B cell (primary cell): ENCODE data around the gene OST4. TPM values are rescaled to one million over a fixed set of nuclear protein-coding genes. Genes with fewer than 3 reads are reported as not detected.

ENCODE experiments used
- ATAC-seq: fragments of 200-7000 bp; cut with Tn5 transposase; one replicate; pipeline ENCODE4 v1.10.0; 2021; ENCODE audit warnings: low read depth, mild to moderate bottlenecking, moderate number of reproducible peaks, moderate library complexity
- CTCF ChIA-PET: fragments of 350-600 bp; sonication (Branson Sonifier 250); formaldehyde crosslinking; loops from one replicate; lab custom pipeline; 2021; ENCODE audit warnings: antibody characterized with exemption, inconsistent platforms; lab: Charles Lee
- POLR2A ChIA-PET: fragments of 350-600 bp; sonication (Branson Sonifier 250); formaldehyde crosslinking; loops from one replicate; lab custom pipeline; 2021; ENCODE audit warnings: antibody characterized with exemption; lab: Charles Lee
- DNase-seq: peaks from one replicate; pipeline ENCODE4 v3.0.0; 2013
- H2AFZ ChIP-seq: 2 replicates; pipeline ENCODE4 v1.6.1; 2012; ENCODE audit warnings: mild to moderate bottlenecking, low read depth, low read length; ENCODE audit not compliant: insufficient read depth, poor library complexity, severe bottlenecking
- H3K27ac ChIP-seq, 2 donors: 1 replicate in 1 of 2; 2 replicates in 1 of 2; pipeline ENCODE4 v1.5.1; 2012 to 2013; ENCODE audit warnings: low read length in 2 of 2, mild to moderate bottlenecking in 2 of 2, moderate library complexity in 1 of 2
- H3K27me3 ChIP-seq, 4 experiments: fragments of 200-600 bp in 1 of 4; sonication (generic) in 1 of 4; replicated peaks in 1 of 4; 1 replicate in 2 of 4; 2 replicates in 2 of 4; pipeline versions ENCODE4 v1.6.1 to v1.7.0; 2013 to 2016; ENCODE audit warnings: low read length in 3 of 4, mild to moderate bottlenecking in 2 of 4, mixed read lengths in 1 of 4, moderate library complexity in 1 of 4; ENCODE audit not compliant: insufficient read depth in 4 of 4, control insufficient read depth in 3 of 4; ENCODE audit errors: control extremely low read depth in 1 of 4
- H3K36me3 ChIP-seq, 2 experiments: replicated peaks in 1 of 2; 1 replicate in 1 of 2; 2 replicates in 1 of 2; pipeline versions ENCODE4 v1.6.1 to v1.7.1; 2013; ENCODE audit warnings: low read length in 1 of 2; ENCODE audit not compliant: insufficient read depth in 2 of 2, control insufficient read depth in 1 of 2; ENCODE audit errors: control extremely low read depth in 1 of 2, extremely low read depth in 1 of 2
- H3K4me1 ChIP-seq, 2 donors: fragments of 200-600 bp in 1 of 2; sonication (generic) in 1 of 2; 1 replicate in 1 of 2; 2 replicates in 1 of 2; pipeline versions ENCODE4 v1.5.1 to v1.6.1; 2013 to 2017; ENCODE audit warnings: low read length in 2 of 2; ENCODE audit not compliant: control insufficient read depth in 2 of 2, insufficient read depth in 2 of 2
- H3K4me2 ChIP-seq: replicated peaks from 2 replicates; pipeline ENCODE3; 2012; ENCODE audit warnings: mild to moderate bottlenecking, low read depth, low read length; ENCODE audit not compliant: poor library complexity, severe bottlenecking
- H3K4me3 ChIP-seq, 5 experiments: fragments of 200-600 bp in 1 of 5; sonication (generic) in 1 of 5; 1 replicate in 3 of 5; 2 replicates in 2 of 5; pipeline versions ENCODE4 v1.5.1 to v1.7.0; 2011 to 2016; ENCODE audit warnings: low read length in 4 of 5, mild to moderate bottlenecking in 4 of 5, low read depth in 2 of 5, control low read depth in 1 of 5, moderate library complexity in 1 of 5; ENCODE audit not compliant: insufficient read depth in 1 of 5; ENCODE audit errors: control extremely low read depth in 1 of 5, extremely low read depth in 1 of 5
- H3K79me2 ChIP-seq: fragments of 200-600 bp; sonication (generic); one replicate; pipeline ENCODE4 v1.6.0; 2016; ENCODE audit warnings: low read length; ENCODE audit not compliant: control insufficient read depth, insufficient read depth
- H3K9ac ChIP-seq: fragments of 200-600 bp; sonication (generic); 2 replicates; pipeline ENCODE4 v1.6.1; 2017; ENCODE audit warnings: mild to moderate bottlenecking, low read length, moderate library complexity
- H3K9me3 ChIP-seq, 3 donors: one replicate each; pipeline versions ENCODE4 v1.6.1 to v1.7.1; 2013; ENCODE audit warnings: low read length in 2 of 3; ENCODE audit not compliant: control insufficient read depth in 2 of 3, insufficient read depth in 1 of 3; ENCODE audit errors: control extremely low read depth in 1 of 3
- H4K20me1 ChIP-seq: 2 replicates; pipeline ENCODE4 v1.6.0; 2012; ENCODE audit warnings: mild to moderate bottlenecking, low read length; ENCODE audit not compliant: insufficient read depth, control insufficient read depth, poor library complexity, severe bottlenecking
- H3K27ac Mint-ChIP-seq: one replicate; pipeline ENCODE4 v1.8.0; 2021; ENCODE audit warnings: mixed read lengths
- H3K27me3 Mint-ChIP-seq: one replicate; pipeline ENCODE4 v1.8.0; 2021; ENCODE audit warnings: mixed read lengths
- H3K4me1 Mint-ChIP-seq: one replicate; pipeline ENCODE4 v1.8.0; 2021; ENCODE audit warnings: mixed read lengths
- H3K4me3 Mint-ChIP-seq: one replicate; pipeline ENCODE4 v1.8.0; 2021; ENCODE audit warnings: mixed read lengths
- H3K9me3 Mint-ChIP-seq: one replicate; pipeline ENCODE4 v1.8.0; 2022; ENCODE audit warnings: mixed read lengths; ENCODE audit not compliant: insufficient read depth
- CTCF ChIP-seq: fragments of 200-600 bp; IDR thresholded peaks from one replicate; pipeline ENCODE4 v1.8.0; 2022; ENCODE audit warnings: antibody characterized with exemption, mild to moderate bottlenecking
- EZH2 ChIP-seq: IDR thresholded peaks from 2 replicates; pipeline ENCODE4 v1.6.1; 2012; ENCODE audit warnings: borderline replicate concordance, low read depth, mild to moderate bottlenecking, moderate library complexity, low read length; ENCODE audit not compliant: insufficient read depth, poor library complexity, severe bottlenecking
- WGBS: methylation state at CpG from one replicate; pipeline ENCODE4 v1.1.5; 2013; ENCODE audit warnings: missing lambda C conversion rate; ENCODE audit not compliant: insufficient coverage; 5-methylcytosine and 5-hydroxymethylcytosine counted together
- intact Hi-C: fragments of 100-400 bp; cut with micrococcal nuclease; formaldehyde crosslinking; loops from one replicate; pipeline ENCODE4 v1.10.0; 2022
- polyA plus RNA-seq: library from polyadenylated mRNA; depleted of rRNA; stranded (reverse); fragments of >200 nt; gene quantifications from 2 replicates; pipeline ENCODE4 v1.2.3, GENCODE V29; 2012
- total RNA-seq, 2 donors: library from RNA; stranded (reverse); fragments of 120-200 nt in 1 of 2; gene quantifications; 1 replicate in 1 of 2; 2 replicates in 1 of 2; pipeline versions ENCODE4 v1.2.3 to v1.2.4, GENCODE V29; 2013 to 2022

Gene OST4
- total and polyA plus RNA-seq, 2 donors (not counting 1 experiment from before 2014, with no cell fraction given): 195 to 257 TPM

GRCh38 chr2:27071990-27072830 lies 756 bp upstream of the OST4 start:
- peak overlapping the region in 1 of 2 donors; percentile 36 for H3K27ac ChIP-seq
- H3K4me1 ChIP-seq: peaks cover 35 to 43% of the 10 kb centered on the region in 2 donors
- ChIA-PET CTCF (interaction anchor here (0.6 to 3.3 kb wide), 11 partner anchors 9 to 231 kb away, joined by 3 to 30 read pairs (median 7); partner anchors contain the start of genes AGBL5, KHK and TMEM214), POLR2A (interaction anchor here (0.5 to 3.4 kb wide), 8 partner anchors 8 to 299 kb away, joined by 3 to 48 read pairs (median 4); partner anchors contain the start of genes AGBL5, ATRAID, KHK and PREB)
- peak overlapping the region; percentile 67 for H3K27ac Mint-ChIP-seq
- H3K4me3 ChIP-seq: peak overlapping the region; percentile 42 to 91 (median 88)
- peak overlapping the region; percentile 90 for H3K4me2 ChIP-seq
- TF ChIP-seq EZH2 (no peak), CTCF (no peak)
- peaks cover 66% of the 10 kb centered on the region for H3K4me1 Mint-ChIP-seq
- 15% methylated on average over 14 of the region's 34 CpGs for WGBS
- ATAC-seq: no peak
- no peaks in the 10 kb centered on the region for H3K27me3 ChIP-seq
- no peaks in the 10 kb centered on the region for H3K9me3 Mint-ChIP-seq
- peaks cover 33% of the 10 kb centered on the region for H3K79me2 ChIP-seq
- peak overlapping the region; percentile 82 for H2AFZ ChIP-seq
- H3K36me3 ChIP-seq: peaks cover 6 to 29% of the 10 kb centered on the region in 2 experiments
- no peak for DNase-seq
- peaks cover 17% of the 10 kb centered on the region for H4K20me1 ChIP-seq
- no peaks in the 10 kb centered on the region for H3K9me3 ChIP-seq
- intact Hi-C loops: loop anchor here (1.0 to 2.0 kb wide), 7 partner anchors 9 to 299 kb away; partner anchors contain the start of genes AGBL5, EIF2B4, KHK and PREB
- no peaks in the 10 kb centered on the region for H3K27me3 Mint-ChIP-seq
- H3K4me3 Mint-ChIP-seq: peak overlapping the region; percentile 84
- H3K9ac ChIP-seq: peak overlapping the region; percentile 83
